Stimulated activated CD8-positive, alpha-beta memory T cell treated with anti-CD3 and anti-CD28 coated beads, Interleukin-12 subunit alpha, Interleukin-12 subunit beta, amount 100 ng/mL, for 1 hour (primary cell): ENCODE results near the gene CCDC85B.
"Not testable (repeated sequence)": the region's sequence is repeated elsewhere in the genome, so short reads cannot be mapped to it uniquely, and the experiment has no call there.

Source experiments
- DNase-seq: peaks from one replicate; pipeline ENCODE4 v3.0.0-alpha.2; 2020; ENCODE audit warnings: low read depth

CCDC85B gene

DNA sequence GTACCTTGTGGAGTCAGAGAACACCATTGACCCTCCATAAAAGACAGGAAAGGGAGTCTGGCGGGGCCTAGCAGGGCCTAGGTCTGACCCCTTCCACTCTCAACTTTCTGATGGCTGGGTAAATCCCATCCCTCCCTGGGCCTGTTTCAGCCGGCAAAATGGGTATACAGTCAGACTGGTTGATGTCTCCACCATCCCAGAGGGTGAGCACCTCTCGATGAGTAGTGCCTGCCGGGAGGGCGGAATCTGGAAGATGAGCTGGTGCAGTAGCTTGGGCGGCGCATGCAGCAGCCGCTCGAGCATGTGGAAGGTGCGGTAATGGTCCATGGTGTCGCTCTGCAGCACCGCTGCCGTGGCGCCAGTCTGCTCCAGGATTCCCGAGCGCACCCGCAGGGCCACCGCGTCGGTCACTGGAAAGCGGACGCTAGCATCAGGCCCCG lies 2.7 kb upstream of the CCDC85B start:
- no peak for DNase-seq

DNA sequence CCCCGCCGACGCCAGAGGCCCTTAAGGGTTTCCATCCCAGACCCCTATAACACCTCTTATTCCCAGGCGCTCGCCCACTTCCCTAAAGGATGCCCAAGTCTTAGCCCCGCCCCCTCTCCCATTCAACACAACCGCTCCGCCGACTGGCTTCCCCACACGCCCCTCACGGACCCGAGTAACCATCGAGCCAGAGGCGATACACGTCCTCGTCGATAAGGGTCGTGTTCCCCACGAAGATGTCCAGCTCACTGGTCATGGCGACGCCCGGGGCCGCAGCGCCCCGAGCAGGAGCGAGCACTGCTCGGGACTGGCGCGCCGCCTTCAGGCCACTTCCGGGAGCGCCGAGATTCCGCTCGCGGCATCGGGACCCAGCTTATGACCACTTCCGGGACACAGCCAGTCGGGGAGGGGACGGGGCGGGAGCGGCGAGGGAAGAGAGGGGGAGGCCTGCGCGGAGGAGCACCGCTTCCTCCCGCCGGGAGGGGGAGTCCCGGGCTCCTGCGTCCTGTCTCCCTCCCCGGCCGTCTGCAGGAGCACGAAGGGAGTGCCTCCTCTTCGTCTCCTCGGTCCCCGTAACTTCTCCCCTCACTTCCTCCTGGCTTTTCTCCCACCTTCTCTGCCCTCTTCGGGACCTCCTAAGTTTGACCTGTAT lies 2.2 kb upstream of the CCDC85B start, which contains the start of gene FIBP:
Gene FIBP (minus strand): TSS at position 309 of the 652 bp plus-strand sequence. CDS start 53 bp downstream, at position 256.
- DNase-seq = peak; percentile 92

DNA sequence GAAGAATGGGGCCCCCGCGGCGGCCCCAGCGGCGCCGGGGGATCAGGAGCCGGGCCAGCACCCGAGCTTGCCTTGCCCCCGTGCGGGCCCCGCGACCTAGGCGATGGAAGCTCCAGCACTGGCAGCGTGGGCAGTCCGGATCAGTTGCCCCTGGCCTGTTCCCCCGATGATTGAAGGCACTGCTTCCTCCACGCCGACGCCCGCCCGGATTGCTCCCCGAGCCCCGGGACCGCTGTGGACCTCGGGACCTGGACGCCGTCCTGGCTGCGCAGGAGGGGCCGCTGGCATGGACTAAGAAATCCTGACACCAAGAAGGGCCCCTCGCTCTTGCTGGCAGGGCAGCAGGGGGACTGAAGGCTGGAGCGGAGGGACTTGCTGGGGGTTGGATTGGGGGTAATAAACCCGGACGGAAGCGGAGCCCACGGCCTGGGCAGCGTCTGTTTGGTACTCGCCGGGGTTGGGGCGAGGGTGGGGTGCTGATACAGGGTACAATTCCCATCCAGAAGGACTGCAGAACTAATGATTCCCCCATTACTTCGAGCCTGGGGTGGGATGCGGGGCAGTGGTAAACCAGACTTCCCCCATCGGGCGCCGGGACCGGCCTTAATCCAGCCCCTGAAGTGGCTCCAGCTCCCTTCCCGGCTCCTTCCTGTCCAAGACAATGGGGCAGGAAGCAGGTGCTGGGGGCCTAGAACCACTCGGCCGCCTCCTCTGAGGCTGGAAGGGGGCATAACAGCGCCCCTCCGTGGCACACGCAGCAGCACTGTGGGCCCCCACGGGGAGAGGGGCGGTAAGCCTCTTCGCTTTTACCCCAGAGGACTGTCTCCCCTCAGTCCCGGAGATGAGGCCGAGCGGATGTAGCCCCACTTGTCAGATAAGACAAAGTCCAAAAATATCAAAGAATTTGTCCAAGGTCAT lies 1.0 kb downstream of the CCDC85B start:
- no peak for DNase-seq

DNA sequence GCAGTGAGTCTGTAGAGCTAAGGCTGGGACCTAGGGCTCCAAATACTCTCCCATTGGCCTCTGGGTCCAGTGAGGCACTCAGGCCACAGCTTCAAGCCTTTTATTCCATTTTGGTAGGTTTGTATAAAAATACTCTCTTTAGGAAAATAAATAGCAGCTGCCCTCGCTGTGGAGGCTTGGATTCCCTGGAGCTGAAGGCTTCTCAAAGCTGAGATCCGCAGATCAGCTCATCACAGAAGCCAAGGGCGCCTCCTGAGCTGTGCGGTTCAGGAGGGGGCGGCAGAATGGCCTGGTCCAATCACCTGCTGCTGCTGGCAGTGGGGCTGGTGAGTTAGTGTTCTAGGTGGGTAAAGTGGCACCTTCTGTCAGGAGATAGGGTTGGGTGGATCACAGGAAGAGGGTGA lies 1.7 kb downstream of the CCDC85B start:
- not testable (repeated sequence) for DNase-seq

DNA sequence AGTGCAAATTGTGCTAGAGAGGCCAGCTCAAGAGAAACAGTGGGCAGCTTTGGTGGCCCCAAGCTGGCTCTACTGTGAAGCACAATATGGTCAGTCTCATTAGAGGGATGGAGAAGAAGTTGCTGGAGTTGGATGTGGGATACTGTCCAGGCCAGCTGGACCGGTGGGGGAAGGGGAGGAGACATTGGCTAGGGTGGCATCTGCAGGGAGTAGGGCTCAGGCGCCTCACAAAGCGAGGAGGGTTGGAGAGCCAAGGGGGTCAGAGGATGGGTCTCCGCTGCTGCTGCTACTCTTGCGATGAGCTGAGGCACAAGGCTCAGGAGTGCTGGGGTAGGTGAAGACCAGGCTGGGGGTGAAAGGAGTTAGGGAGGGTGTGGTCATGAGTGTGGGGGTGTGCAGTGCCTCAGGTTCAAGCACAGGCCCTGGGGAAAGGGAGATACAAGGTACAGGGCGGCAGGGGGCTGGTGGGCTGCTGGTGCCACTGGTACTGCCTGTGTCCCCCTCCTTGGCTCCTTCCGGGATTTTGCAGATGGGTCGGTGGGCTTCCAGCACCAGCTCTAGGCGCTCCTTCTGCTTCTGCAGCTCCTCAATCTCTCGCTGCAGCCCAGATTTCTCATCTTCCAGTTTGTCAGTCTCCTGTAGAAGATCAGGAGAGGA lies 2.3 kb downstream of the CCDC85B start:
- no peak for DNase-seq

DNA sequence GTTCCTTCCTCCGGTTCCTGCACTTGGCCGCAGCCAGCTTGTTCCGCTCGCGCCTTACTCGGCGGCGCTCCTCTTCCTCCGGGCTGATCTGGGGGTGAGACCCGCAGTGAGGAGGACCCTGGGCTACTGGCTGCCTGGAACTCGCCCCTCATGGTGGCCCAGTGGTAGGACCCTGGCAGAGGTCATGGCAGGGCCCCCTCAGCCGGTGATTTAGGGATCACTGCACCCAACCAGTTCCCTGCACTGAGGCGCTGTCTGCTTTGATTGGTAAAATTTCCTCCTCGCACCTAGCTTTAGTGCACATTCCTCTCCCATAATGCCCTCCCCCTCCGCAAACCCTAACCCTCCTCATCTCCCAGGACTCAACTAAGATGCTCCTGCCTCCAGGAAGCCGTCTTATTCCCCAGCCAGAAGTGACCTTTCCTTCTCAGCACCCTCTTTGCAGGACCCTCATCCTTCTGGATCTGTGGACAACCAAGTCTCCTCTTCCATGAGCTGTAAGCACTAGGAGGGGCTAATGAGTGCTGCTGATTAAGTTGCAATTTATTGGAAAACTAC lies 3.6 kb downstream of the CCDC85B start:
- DNase-seq = no peak

DNA sequence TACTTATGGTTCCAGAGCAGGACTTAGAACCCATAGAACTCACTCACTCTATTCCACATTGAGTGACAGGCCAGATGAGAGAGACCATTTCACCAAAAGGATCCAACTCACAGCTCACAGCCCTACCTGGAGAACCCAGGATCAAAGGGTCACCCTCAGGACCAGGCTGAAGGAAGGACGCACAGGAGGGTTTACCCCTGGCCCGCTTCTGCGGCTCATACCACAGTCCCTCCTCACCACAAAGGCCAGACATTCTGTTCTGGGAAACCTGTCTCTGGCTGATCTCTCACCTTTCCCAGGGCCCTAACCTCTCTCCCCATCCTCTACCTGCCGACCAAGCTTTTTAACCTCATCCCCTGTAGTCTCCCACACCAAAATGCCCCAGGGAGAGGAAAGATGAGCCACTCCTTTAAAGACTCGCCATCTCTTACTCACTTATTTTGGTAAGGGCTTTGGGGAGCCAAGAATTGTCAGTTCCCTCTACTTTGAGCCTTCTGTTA lies 5.1 kb downstream of the CCDC85B start:
- no peak for DNase-seq

DNA sequence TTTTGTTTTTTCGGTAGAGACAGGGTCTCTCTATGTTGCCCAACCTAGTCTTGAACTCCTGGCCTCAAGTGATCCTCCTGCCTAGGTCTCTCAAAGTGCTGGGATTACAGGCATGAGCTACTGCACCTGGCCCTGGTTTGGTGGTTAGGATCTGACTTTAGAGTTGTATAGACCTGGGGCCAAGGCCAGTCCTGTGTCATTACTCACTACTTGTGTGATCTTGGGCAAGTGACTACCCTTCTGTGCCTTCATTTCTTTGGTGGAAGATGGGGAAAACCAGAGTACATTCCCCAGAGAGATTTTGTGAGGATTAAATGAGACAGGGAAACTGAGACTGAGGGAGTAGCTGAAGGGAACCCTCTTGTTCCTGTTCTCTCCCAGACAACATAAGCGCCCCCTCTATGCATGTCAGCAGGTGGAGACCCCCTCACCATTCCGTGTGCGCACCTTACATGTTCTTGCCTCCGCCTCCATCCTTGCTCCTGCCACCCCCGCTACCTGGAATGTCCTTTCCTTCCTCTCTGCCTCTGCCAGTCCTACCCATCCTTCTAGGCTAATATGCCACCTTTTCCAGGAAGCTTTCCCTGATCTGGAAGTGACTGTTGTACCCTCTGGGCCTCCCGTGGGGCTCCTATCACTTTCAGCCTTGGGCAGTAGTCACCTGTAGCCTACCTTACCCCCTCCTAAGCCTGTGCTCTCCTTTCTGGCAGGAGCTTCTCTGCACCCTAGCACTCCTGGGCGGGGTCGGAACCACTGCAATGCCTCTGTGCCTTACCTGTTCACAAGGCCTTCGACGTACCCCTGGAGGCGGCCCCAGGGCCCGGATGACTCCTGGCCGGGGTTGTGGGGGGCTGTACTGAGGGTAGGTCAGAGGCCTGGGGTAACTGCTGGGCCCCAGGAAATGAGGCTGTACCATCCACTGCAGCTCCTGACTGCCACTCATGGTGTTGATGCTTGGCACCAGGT lies 5.8 kb downstream of the CCDC85B start:
- no peak for DNase-seq

DNA sequence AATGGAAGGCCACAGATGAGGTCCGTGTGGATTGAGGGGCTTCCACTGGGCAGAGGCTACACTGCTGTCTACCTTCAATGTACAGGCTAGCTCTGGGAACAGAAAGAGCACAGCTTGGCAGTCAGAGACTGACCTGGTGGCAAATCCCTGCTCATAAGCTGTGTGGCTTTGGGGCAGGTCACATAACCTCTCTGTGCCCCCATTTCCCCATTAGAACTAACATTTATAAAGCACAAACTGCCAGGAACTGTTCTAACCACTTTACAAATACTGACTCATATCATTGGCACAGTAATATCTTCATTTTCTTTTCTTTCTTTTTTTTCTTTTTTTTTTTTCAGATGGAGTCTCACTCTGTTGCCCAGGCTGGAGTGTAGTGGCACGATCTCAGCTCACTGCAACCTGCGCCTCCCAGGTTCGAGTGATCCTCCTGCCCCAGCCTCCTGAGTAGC lies 6.6 kb downstream of the CCDC85B start:
- DNase-seq = no peak

DNA sequence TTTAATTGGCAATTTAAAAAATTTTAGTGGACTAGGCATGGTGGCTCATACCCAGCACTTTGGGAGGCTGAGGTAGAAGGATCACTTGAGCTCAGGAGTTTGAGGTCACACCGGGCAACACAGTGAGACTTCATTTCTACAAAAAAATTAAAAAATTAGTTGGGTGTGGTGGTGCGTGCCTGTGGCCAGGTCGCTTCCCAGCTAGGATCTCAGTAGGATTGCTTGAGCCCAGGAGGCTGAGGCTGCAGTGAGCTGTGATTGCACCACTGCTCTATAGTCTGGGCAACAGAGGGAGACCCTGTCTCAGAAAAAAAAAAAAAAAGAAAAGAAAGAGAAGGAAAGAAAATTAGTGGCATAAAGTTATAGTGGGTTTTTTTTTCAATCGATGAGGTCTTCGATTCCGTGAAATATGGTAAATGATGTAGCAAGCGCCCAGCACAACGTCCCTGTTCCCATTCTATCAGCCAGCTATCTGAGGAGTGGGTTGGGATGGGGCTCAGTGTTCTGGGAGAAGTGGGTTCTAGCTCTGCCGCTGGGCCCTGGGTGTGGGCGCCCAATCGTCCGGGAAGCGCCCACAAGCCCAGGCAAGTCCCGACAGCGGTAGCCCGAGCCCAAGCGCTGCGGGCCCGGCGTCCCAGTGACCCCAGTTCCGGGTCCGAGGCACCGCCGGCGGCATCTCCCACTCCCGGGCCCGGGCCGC lies 8.3 kb downstream of the CCDC85B start:
- DNase-seq = no peak

DNA sequence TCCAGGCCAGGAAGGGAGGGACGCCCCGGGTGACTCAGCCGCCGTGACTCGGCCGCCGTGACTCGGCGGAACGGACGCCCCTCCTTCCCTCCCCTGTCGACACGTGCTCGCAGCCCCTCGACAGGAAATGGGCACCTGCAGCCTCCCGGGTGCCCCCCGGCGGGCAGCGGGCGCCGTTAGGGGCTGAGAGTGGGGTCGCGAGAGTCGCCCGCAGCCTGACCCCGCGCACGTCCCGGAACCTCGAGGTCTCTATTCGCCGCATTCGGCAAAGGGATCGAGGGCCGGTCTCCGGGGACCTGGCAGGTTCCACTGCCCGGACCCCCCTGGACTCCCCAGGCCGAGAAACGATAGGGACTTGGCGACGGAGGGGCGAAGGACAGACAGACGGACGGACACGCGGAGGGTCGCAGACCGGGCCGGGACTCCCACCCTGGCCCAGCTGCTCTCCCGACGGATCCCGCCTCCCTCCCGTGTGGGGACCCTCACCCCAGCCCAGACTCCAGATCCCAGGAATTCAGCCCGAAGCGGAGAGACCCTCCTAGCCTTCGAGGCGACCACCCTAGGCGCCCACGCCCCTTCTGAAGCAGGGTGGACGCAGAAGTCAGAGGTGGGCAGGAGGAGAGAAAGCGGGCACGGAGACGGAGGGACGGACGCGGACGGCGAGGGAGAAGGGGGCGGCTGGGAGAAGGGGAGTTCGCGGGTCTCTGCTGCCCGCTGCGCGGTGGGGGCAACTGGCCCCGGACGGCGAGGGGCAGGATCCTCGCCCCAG lies 9.1 kb downstream of the CCDC85B start:
- peak; percentile 52 for DNase-seq

DNA sequence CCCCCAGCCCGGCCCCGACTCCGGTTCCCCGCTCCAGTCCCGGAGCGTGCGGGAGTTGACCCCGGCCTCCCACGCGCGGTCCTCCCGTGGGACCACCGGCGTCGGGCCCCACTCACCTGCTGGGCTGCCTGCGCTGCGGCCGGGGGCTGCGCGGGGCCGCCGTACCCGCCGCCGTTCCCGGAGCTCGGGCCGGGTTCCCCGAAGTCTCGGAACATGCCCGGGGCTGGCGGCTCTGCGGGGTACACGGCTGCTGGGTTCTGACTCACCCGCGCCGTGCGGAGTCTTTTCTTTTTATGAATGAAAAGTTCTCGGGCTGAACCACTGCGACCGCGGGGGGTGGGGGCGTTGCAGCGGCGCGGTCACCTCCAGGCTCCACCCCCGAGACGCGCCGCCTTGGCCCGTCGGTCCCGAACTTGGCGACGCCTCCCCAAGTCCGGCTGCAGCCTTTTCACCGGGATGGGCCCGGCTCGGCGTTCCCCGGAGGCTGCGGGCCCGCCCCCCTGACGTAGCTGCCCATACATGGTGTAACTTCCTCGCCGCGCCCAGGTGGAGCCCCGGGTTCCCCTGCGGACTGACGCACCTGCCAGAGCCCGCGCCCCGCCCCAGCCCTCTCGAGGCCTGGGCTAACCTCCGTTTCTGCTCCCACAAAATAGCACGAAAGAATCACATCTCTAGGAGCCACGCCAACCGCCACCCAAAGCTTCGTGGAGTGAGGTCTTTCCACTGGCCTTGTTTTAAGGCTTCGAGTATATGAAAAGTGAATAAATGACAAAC lies 9.8 kb downstream of the CCDC85B start, which contains the start of gene FOSL1:
Gene FOSL1 (minus strand): TSS at position 264 of the 774 bp plus-strand sequence. CDS start 49 bp downstream, at position 215.
- DNase-seq = peak; percentile 84

DNA sequence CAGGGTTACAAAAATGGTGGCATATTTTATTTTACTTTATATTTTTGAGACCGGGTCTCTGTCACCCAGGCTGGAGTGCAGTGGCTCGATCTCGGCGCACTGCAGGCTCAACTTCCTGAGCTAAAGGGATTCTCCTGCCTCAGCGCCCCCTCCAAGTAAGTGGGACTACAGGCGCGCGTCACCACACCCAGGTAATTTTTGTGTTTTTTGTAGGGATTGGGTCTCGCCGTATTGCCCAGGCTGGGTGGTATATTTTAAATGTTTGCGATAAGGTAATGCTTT lies 10.4 kb downstream of the CCDC85B start:
- no peak for DNase-seq

DNA sequence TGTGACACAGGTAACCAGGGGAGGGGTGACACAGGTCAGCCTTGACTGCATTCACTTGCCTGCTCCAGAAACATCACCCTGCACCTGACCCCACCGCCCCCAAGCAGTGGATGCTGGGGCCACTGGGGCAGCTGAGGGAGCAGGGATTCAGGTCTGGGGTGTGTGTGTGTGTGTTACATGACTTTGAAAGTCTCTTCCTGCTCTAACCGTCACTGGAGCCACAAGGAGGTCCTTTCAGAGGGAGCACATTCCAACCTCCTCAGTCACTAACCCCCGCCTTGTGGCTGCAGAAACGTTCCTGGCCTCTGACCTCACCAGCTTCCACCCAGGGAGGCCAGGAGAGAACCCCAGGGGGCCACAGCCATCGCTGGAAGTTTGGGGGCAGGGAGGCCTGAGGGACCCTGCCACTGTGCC lies 12.6 kb downstream of the CCDC85B start:
- DNase-seq = no peak

DNA sequence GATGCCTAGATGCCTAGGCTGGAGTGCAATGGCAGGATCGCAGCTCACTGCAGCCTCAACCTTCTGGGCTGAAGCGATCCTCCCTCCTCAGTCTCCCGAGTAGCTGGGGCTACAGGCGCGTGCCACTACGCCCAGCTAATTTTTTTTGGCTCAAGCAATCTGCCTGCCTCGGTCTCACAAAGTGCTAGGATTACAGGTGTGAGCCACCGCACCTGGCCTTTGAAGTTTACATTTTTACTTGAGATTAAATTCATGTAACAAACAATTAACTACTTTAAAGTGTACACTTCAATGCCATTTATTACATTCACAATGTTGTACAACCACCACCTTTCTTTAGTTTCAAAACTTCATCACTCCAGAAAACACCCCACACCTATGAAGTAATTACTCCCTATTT lies 13.2 kb downstream of the CCDC85B start:
- no peak for DNase-seq

DNA sequence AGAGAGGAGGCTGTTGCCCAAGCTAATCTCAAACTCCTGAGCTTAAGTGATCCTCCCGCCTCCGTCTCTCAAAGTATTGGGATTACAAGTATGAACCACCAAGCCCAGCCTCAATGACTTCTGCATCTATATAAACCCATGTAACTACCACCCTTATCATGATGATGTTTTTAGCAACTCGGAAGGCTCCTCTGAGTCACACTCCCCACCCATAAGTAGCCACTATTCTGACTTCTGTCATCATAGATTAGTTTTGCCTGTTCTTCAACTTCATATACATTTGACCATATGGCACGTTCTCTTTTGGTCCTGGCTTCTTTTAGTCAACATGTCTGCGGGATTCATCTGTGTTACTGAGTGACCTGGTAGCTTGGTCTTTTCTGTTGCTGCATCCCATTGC lies 16.1 kb downstream of the CCDC85B start:
- no peak for DNase-seq

DNA sequence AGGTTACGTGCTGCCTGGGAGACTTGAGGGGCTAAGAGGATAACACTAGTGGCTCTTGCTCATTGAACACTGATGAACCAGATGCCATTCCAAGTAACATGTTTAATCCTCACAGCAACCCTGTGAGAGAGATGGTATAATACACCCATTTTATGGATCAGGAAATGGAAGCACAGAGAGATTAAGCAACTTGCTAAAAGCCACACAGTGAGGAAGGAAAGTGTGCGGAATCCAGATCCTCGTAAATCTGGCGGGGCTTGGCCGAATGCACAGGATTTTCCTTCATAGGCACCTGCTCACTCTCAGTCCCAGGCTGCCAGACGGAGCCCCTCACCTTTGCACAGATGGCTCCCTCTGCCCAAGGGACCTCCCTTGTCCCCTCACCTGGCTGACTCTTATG lies 17.4 kb downstream of the CCDC85B start:
- DNase-seq = no peak

DNA sequence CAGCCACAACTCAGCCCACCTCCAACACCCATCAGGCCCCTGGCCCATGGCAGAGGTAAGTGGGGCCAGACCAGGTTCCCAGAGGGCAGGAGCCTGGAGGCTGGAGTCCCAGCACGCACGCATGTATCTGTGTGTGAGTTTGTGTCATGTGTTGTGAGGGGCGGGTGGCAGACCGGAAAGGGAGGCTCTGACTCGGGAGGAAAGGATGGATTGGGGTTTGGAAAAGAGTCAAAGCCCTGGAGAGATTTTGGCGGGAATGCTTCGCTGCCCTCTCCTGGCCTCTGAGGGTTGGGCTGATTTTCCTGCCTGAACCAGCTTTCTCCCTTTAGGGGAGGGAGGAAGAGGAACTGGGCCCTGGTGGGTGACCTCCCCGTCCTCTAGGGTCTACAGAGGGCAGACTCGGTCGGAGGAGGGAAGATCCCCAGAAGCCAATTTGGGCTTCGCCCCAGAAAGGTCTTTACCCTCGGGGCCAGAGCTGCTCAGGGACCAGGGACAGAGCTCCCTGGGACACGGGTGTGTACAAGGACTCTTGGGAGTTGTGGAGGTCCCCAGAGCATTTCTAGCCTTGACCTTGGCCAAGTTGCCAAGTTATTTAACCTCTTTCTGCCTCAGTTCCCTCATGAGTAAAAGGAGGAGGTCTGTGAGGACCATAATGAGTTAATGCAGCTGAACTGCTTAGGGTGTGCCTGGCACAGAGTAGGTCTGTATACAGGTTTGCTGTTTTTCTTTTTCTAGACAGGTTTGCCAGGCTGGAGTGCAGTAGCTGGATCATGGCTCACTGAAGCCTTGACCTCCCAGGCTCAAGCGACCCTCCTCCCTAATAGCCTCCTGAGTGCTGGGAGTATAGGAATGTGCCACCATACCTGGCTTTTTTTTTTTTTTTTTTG lies 21.5 kb downstream of the CCDC85B start:
- DNase-seq = no peak
